Mucosa of gallbladder (tissue), 1 donor: ENCODE results near the gene CEP170. TPM values are rescaled to one million over a fixed set of nuclear protein-coding genes. Genes with fewer than 3 reads are reported as not detected.
"Not testable (repeated sequence)": the region's sequence is repeated elsewhere in the genome, so short reads cannot be mapped to it uniquely, and the experiment has no call there.

ENCODE experiments used
- DNase-seq: peaks from one replicate; pipeline ENCODE4 v3.0.0-alpha.2; 2020; ENCODE audit warnings: low spot score
- total RNA-seq: library from RNA; stranded (reverse); gene quantifications from one replicate; pipeline ENCODE4 v1.2.1, GENCODE V29; 2021
- donor health status: DM: no; HTN: no; CAD: no.

Gene CEP170
- total RNA-seq, 1 donor from 2014 or later = 38.9 TPM

DNA sequence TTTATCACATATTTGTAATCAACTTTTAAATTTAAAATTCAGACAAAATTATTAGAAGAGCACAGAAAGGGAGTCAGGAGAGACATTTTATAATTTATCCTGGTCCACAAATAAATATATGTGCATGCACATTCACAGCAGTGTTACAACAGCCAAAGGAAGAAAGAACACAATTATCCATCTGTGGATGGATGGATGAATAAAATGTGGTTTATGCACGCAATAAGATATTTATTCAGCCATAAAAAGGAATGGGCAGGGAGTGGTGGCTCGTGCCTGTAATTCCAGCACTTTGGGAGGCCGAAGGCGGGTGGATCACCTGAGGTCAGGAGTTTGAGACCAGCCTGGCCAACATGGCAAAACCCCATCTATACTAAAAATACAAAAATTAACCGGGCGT is 77.3 kb downstream of the CEP170 start:
- DNase-seq = not testable (repeated sequence)

DNA sequence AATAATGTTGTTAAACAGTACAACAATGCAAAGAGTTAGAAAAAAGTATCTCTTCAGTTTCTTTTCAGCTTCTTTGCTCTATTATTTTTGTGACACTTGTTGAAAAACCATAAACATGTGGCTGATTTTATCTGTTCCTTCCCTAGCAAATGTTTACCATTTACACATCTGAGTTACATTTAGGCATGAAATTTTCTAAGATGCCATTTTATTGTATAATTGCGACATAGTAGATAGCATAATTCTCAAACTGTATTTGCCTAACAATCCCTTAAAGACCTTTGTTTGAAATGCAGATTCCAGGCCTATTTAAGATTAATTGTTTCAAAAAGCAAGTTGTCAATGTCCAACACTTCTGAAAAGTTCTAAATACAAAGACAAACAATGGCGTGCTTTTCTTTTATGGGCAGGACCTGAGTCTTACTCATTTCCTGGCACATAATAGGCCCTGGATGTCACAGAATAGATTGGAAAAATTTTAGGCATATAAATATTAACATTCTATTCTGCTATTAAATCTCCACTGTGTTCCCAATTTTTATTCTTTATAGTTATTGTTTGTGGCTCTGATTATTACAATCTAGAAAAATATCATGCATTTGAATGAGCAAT is 81.2 kb downstream of the CEP170 start:
- DNase-seq = not testable (repeated sequence)

DNA sequence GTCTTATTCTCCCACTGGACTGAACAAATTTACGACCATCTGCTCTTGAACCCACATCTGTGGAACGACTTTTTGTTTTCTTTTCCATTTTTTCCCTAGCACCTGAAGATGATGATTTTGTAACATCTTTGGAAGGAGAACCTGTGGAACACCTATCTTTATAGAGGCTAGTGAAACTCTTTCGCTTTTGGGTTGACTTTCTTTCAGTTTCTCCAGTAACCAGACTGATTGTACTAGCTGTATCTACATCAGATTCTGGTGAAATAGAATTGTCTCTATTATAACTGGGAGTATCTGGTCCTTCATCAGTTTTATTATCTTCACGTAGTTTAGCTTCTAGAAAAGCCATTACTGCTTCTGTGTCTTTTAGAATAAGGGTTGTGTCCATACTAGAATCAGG is 90.2 kb downstream of the CEP170 start:
- DNase-seq = not testable (repeated sequence)

DNA sequence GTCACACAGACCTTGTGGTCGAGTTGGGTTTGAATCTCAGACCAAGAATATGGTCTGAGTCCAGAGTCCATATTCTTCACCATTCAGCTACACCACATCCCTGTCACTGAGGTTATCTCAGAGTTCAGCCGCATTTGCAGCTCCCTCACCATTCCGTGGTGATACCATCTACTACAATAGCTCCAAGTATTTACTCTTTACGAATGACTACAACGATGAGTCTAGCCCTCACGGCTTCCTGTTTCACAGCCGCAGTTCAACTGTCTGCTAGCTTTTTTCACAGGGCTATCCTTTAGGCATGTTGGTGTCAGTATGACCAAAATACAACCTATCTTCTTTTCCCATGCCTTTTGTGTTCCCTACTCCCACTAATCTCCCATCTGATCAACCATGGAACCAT is 104.2 kb downstream of the CEP170 start:
- not testable (repeated sequence) for DNase-seq

DNA sequence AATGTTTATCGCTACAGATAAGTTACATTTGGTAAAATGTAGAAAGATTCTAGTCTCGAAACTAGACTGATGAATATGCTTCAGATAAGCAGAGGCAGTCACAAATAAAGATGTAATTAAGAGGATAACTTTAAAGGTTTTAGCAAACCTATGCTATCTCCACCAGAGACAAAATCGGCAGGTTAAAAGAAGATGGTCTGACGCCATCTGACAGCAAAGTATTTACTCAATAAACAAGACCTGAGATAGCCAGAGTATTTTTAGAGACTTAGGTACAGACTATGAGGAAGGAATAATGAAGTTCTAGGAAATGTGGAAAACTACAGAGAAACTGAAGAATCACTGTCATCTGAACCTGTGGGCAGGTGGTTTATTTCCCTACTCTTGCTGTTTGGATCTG is 106.0 kb downstream of the CEP170 start:
- not testable (repeated sequence) for DNase-seq

DNA sequence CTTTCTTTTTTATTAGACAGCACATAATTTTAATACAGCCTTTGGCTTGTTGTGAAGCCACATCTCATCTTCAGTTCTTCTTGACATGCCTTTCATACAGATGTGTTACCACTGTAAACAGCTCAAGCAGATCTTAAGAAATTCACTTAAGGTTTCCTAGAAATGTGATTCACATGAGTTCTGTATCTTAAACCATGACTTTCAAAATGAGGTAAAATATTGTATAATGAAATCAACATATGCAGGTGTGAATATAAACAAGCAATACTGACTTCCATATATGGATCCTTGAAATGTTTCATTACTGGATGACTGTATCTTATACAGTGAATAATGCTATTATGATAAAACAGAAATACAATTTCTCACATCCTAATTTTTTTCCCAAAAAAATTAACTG is 107.7 kb downstream of the CEP170 start:
- not testable (repeated sequence) for DNase-seq

DNA sequence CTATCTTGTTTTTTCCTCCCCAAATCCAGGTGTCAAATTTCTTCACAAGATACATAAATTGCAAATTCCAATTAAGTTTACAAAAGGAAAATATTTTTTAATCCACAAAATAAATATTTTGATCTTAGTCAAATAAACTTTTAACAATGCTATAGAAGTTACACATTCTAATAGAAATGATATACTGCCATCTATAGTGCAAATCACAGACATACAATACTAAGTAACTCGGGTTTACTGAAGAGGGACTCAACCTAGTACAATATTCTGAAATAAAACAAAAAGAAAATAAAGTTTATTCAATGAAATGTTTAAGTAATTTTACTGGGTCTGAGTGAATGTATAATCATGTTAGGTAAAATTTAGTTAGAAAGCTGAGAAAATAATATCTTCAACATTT is 114.6 kb downstream of the CEP170 start:
- DNase-seq = not testable (repeated sequence)

DNA sequence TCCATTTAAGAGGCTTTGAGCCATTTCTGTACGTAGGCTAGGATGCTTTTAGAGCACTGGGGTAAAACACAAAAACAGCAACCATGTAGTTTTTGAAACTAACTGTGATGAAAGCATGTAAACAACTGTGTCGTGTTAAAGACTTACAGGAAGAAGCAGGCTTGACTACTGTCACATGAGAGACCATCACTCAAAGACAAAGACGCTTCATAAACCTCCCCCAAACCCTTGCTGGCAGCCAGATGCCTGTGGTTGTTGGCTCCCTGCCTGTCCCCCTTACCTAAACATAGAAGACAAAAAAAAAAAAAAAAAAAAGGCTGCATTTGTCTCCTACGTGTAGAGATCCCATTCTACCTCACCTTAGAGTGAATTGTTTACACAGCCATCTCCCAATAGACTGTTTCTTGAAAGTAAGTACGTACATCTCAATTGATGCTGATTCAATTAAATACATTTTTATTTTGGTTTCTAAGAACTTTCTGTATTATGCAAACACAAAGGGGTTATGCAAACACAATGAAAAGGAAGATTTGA is 132.1 kb downstream of the CEP170 start:
- DNase-seq = not testable (repeated sequence)

DNA sequence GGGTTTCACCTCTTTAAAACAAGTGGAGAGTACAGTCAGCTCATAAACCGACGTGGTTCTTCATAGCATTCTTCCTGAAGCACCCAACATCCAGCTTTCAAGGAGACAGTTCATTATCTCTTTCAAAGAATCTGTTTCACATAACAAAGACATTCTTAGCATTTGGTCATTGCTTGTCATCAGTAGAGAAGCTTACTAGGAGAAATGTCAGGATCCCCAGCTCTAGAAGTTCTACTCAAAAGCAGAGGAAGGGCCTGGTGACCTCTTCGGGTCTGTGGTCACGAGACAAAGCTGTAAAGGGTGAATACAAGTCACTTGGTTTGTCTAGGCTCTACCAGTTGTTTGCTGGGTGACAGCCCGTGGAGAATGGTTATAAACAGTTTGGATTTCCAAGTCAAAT is 133.1 kb downstream of the CEP170 start:
- not testable (repeated sequence) for DNase-seq

DNA sequence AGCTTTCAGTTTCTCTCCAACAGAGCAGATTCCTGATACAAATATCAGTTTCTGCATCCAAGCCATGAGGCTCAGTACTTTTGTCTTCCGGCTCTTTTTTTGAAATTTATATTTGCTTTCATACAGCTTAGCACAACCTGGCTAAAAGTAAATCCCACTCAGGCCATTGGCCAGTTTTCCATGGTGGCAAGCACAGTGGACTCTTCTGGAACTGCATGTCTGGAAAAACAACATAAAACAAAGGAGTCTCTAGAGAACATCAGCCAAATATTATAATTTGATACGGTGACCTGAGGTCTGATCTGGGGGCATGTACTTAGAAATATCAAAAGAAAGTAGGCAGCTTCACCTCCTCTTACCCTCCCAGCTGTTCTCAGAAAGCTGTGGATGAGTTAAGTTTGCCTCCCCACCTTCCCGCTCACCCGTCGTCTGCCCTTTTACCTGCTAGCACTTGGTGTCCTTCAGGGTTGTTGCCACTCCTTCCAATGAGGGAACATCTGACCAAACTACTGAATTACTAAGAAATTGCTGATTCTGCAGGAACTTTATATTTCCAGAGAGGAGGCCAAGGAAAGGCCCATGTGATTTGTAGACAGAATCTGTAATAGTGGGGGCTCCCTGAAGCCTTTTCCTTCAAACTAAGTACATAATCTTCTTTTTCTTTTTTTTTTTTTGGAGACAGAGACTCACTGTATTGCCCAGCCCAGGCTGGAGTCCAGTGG is 136.3 kb downstream of the CEP170 start:
- not testable (repeated sequence) for DNase-seq

DNA sequence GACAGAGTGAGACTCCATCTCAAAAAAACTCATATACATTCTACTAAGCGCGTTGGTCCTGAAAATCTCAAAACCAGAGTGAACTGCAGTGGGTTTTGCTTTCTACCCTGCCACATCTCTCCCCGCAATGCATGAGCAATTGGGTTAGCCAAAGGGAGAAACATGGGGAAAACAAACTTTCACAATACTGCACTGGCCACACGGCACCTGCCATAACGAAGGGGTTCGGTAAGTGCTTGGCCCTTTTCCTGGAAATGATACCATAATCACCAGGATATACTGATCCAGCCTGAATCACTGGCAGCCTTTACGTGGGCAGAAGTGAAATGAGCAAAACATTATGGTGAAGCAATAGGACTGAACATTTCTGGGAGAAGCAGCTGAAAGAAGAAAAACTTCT is 138.9 kb downstream of the CEP170 start:
- not testable (repeated sequence) for DNase-seq

DNA sequence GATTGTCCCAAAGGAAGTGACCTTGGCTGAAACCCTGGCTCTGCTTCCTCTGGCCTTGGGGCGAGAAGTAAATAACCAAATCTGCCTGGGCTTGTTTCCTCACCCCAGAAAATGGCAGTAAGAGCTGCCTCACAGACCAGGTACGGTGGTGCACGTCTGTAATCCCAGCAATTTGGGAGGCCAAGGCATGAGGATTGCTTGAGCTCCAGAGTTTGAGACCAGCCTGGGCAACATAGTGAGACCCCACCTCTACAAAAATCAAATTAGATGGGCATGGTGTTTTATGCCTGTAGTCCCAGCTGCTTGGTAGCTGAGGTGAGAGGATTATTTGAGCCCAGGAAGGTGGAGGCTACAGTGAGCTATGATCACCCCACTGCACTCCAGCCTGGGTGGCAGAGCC is 140.3 kb downstream of the CEP170 start:
- DNase-seq = not testable (repeated sequence)

DNA sequence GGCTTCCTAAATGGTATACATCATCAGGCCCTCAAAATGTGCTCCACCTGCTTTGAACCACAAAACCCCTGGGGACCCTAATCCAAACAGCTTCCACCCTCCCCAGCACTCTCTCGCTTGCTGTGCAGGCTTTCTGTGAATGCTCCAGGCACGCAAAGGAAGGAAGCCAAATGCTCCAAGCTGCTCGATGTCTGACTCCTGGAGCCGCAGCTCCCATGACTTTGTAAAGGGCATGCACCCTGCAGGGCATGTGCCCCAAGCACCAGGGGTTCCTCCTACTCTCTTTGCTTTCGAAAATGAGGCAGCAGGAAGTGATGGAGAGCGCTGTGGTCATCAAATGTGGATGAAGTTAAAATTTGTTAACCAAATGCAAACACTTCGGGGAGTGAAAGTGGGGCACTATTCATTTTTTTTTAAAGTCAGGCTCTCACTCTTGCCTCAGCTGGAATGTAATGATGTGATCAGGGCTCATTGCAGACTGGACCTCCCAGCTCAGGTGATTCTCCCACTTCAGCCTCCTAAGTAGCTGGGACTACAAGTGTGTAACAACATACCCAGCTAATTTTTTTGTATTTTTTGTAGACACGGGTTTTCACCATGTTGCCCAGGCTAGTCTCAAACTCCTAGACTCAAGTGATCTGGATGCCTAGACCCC is 140.9 kb downstream of the CEP170 start:
- not testable (repeated sequence) for DNase-seq

DNA sequence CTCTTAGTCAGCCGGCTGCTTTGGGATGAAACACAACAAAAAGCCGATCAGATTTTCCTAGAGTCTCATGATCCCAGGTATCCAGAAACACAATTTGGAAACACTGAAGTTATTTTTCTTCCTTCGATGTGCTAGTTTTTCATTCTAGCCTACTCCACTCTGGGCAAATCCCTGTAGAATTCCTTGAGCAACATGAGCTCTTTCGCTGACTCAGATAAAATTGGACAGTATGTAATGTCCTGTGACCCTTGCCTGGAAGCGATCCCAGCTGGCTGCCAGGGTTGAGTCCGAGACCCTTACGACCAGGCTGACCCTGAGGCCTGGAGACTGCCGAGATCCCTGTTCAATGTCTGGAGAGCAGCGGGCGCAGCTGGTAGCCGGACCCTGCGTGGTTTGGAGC is 147.9 kb downstream of the CEP170 start:
- not testable (repeated sequence) for DNase-seq

DNA sequence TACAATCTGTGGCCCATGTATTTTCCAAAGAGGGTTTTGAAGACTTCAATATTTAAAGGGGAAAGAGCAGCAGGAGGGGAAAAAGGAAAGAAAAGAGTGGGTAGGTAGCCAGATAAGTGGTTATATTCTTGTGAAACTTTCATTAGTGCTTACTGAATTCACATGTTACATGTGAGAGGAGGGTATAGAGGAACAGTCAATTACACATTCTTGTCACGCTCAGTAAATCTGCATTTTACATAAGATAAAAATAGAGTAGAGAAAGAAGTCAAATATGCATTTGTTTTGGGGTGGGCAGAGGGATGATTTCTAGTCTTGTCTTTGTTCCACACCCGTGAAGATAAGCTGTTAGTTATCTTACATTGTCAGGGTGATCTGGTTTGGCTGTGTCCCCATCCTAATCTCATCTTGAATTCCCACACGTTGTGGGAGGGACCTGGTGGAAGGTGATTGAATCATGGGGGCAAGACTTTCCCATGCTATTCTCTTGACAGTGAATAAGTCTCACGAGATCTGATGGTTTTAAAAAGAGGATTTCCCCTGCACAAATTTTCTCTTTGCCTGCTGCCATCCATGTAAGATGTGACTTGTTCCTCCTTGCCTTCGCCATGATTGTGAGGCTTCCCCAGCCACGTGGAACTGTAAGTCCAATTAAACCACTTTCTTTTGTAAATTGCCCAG is 149.3 kb downstream of the CEP170 start:
- not testable (repeated sequence) for DNase-seq

DNA sequence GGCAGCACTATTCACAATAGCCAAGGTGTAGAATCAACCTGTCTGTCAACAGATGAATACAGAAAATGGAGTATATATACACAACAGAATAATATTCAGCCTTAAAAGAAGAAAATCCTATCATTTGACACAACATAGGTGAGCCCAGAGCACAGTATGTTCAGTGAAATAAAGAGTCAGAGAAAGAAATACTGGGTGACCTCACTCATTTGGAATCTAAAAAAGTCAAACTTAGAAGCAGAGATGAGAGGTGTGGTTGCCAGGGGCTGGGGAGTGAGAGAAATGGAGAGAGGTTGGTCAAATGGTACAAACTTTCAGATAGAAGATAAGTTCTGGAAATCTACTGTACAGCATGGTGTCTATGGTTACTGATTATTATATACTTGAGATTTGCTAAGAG is 150.0 kb downstream of the CEP170 start:
- DNase-seq = not testable (repeated sequence)

DNA sequence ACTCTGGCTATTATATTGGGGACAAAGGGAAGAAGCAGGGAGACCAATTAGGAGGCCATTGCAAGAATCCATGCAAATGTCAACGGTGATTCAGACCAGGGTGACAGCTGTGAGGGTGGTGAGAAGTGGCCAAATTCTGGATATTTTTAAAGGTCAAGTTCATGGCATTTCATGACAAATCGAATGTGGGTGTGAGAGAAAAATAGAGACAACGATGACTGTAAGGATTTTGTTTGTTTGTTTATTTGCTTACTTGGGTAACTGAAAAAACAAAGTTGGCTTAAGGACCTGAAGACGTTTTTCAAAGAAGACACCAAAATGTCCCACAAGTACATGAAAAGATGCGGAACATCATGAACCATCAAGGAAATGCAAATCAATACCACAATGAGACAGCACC is 150.6 kb downstream of the CEP170 start:
- not testable (repeated sequence) for DNase-seq

DNA sequence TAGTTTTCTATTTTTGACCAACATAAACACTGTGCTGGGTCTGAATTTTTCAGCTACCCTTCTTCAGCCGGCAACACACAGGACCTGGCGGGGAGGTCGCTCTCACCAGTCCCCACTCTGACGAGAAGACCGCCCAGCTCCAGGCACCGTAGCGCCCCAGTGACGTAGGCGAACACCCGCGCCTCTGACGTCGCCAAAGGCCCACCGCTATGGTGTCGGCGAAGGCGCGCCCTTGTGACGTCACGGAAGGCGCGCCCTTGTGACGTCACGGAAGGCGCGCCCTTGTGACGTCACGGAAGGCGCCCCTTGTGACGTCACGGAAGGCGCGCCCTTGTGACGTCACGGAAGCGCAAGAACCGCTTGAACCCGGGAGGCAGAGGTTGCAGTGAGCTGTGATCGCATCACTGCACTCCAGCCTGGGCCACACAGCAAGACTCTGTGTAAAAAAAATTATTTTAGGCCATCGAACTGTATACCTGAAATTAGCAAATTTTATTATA is 153.5 kb downstream of the CEP170 start:
- DNase-seq = peak; percentile 40

DNA sequence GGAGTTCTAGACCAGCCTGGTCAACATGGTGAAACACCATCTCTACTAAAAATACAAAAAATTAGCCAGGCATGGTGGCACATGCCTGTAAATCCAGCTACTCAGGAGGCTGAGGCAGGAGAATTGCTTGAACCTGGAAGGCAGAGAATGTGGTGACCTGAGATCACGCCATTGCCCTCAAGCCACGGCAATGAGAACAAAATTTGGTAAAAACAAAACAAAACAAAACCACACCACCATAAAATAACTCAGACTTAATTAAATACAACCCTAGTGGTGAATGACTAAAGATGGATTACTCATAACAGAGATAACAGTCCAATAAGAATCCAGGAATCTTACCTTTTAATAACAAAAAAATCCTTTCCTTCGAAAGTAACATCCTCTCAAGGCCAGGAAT is 167.7 kb downstream of the CEP170 start:
- DNase-seq = not testable (repeated sequence)
